H1 (cell line): Measurements from ENCODE around the gene PDGFD. TPM values are rescaled to one million over a fixed set of nuclear protein-coding genes. Genes with fewer than 3 reads are reported as not detected.

Experiments
- CTCF ChIA-PET: fragments of 300-600 bp; sonication (Branson Sonifier 250); formaldehyde crosslinking; loops from one replicate; lab custom pipeline; 2021; ENCODE audit not compliant: partially characterized antibody; lab: Charles Lee
- POLR2A ChIA-PET: fragments of 300-600 bp; sonication (Branson Sonifier 250); formaldehyde crosslinking; loops from one replicate; lab custom pipeline; 2021; ENCODE audit warnings: inconsistent platforms; ENCODE audit not compliant: partially characterized antibody; lab: Charles Lee
- DNase-seq, 2 experiments: peaks; one replicate each; pipeline versions ENCODE4 v3.0.0 to v3.0.0-alpha.2; 2010 to 2022; ENCODE audit warnings: low spot score in 2 of 2, low read depth in 1 of 2, mixed read lengths in 1 of 2
- FAIRE-seq: peaks from 2 replicates; lab custom pipeline; 2011; peaks lifted over from hg19 to GRCh38; lab: Jason Lieb, UNC
- H2AFZ ChIP-seq: 2 replicates; pipeline ENCODE4 v1.8.1; 2012; ENCODE audit warnings: low read length, inconsistent platforms
- H2AK5ac ChIP-seq: 2 replicates; pipeline ENCODE4 v1.6.1; 2013; ENCODE audit warnings: low read depth, low read length
- H2BK120ac ChIP-seq: replicated peaks from 2 replicates; pipeline ENCODE3; 2013; ENCODE audit warnings: low read depth, low read length, inconsistent platforms
- H2BK12ac ChIP-seq: 2 replicates; pipeline ENCODE4 v1.6.1; 2013; ENCODE audit warnings: low read depth, low read length
- H2BK15ac ChIP-seq: 2 replicates; pipeline ENCODE4 v1.6.1; 2013; ENCODE audit warnings: low read length
- H2BK20ac ChIP-seq: 2 replicates; pipeline ENCODE4 v1.6.1; 2013; ENCODE audit warnings: low read length
- H2BK5ac ChIP-seq: 2 replicates; pipeline ENCODE4 v1.6.1; 2013; ENCODE audit warnings: low read depth, low read length
- H3K14ac ChIP-seq: 2 replicates; pipeline ENCODE4 v1.6.1; 2013; ENCODE audit warnings: inconsistent platforms; ENCODE audit not compliant: insufficient read length
- H3K18ac ChIP-seq: 2 replicates; pipeline ENCODE4 v1.6.1; 2013; ENCODE audit warnings: low read length; ENCODE audit errors: extremely low read depth
- H3K23ac ChIP-seq: 2 replicates; pipeline ENCODE4 v1.6.1; 2013; ENCODE audit warnings: inconsistent platforms; ENCODE audit not compliant: insufficient read length
- H3K23me2 ChIP-seq: 2 replicates; pipeline ENCODE4 v1.6.1; 2013; ENCODE audit warnings: low read depth, low read length
- H3K27ac ChIP-seq: 2 replicates; pipeline ENCODE4 v1.6.1; 2011; ENCODE audit warnings: low read depth, low read length, inconsistent platforms
- H3K27me3 ChIP-seq, 4 experiments: replicated peaks in 1 of 4; 1 replicate in 1 of 4; 2 replicates in 3 of 4; pipeline versions ENCODE4 v1.6.1 to v1.8.1; 2011 to 2013; ENCODE audit warnings: low read length in 3 of 4, mild to moderate bottlenecking in 3 of 4, inconsistent platforms in 2 of 4, mixed read lengths in 2 of 4, moderate library complexity in 1 of 4; ENCODE audit not compliant: control insufficient read depth in 3 of 4, insufficient read depth in 3 of 4; ENCODE audit errors: extremely low read depth in 1 of 4
- H3K36me3 ChIP-seq, 4 experiments: 2 replicates each; pipeline versions ENCODE4 v1.6.1 to v1.8.1; 2011 to 2013; ENCODE audit warnings: mild to moderate bottlenecking in 4 of 4, low read length in 3 of 4, moderate library complexity in 2 of 4, control low read depth in 1 of 4, inconsistent platforms in 1 of 4; ENCODE audit not compliant: insufficient read depth in 4 of 4, control insufficient read depth in 2 of 4
- H3K4ac ChIP-seq: replicated peaks from 2 replicates; pipeline ENCODE3; 2013; ENCODE audit warnings: low read length, low read depth, mixed read lengths, inconsistent platforms; ENCODE audit not compliant: insufficient read length
- H3K4me1 ChIP-seq, 4 experiments: replicated peaks in 1 of 4; 1 replicate in 1 of 4; 2 replicates in 3 of 4; pipeline versions ENCODE4 v1.6.1 to v1.8.1; 2011 to 2013; ENCODE audit warnings: low read length in 3 of 4, inconsistent platforms in 2 of 4, mixed read lengths in 1 of 4; ENCODE audit not compliant: insufficient read depth in 4 of 4, control insufficient read depth in 3 of 4
- H3K4me2 ChIP-seq, 2 experiments: 2 replicates each; pipeline versions ENCODE4 v1.6.1 to v1.8.1; 2011 to 2013; ENCODE audit warnings: low read depth in 2 of 2, low read length in 2 of 2, control low read depth in 1 of 2, inconsistent platforms in 1 of 2, mild to moderate bottlenecking in 1 of 2; ENCODE audit not compliant: insufficient read depth in 1 of 2
- H3K4me3 ChIP-seq, 4 experiments: fragments of 200-600, 300-600 bp in 1 of 4; sonication (generic), shearing (Covaris generic), sonication (Bioruptor Twin) in 1 of 4; 2 replicates each; pipeline versions ENCODE4 v1.5.1 to v1.8.1; 2011 to 2016; ENCODE audit warnings: low read length in 4 of 4, low read depth in 3 of 4, control low read depth in 2 of 4, inconsistent platforms in 2 of 4, mild to moderate bottlenecking in 2 of 4, mixed read lengths in 1 of 4, moderate library complexity in 1 of 4; ENCODE audit not compliant: insufficient read depth in 2 of 4; ENCODE audit errors: extremely low read depth in 1 of 4
- H3K56ac ChIP-seq: replicated peaks from 2 replicates; pipeline ENCODE3; 2013; ENCODE audit warnings: low read depth, mild to moderate bottlenecking, mixed read lengths, low read length, inconsistent platforms; ENCODE audit not compliant: insufficient read length
- H3K79me1 ChIP-seq: 2 replicates; pipeline ENCODE4 v1.6.1; 2013; ENCODE audit warnings: low read depth, low read length, control low read depth
- H3K79me2 ChIP-seq, 2 experiments: 2 replicates each; pipeline versions ENCODE4 v1.6.1 to v1.8.1; 2012 to 2013; ENCODE audit warnings: low read length in 2 of 2, mild to moderate bottlenecking in 2 of 2, inconsistent platforms in 1 of 2; ENCODE audit not compliant: insufficient read depth in 2 of 2, control insufficient read depth in 1 of 2
- H3K9ac ChIP-seq, 4 experiments: replicated peaks in 1 of 4; 1 replicate in 1 of 4; 2 replicates in 3 of 4; pipeline versions ENCODE4 v1.6.1 to v1.8.1; 2011 to 2013; ENCODE audit warnings: low read depth in 3 of 4, low read length in 3 of 4, control low read depth in 2 of 4, mild to moderate bottlenecking in 2 of 4, moderate library complexity in 2 of 4, inconsistent platforms in 1 of 4; ENCODE audit errors: extremely low read depth in 1 of 4
- H3K9me3 ChIP-seq, 2 experiments: 2 replicates each; pipeline versions ENCODE4 v1.6.1 to v1.8.1; 2012 to 2013; ENCODE audit warnings: mild to moderate bottlenecking in 2 of 2, moderate library complexity in 2 of 2, control low read depth in 1 of 2, inconsistent platforms in 1 of 2, low read depth in 1 of 2, low read length in 1 of 2, mixed read lengths in 1 of 2; ENCODE audit not compliant: insufficient read depth in 2 of 2
- H4K20me1 ChIP-seq, 2 experiments: replicated peaks in 1 of 2; 2 replicates each; pipeline versions ENCODE3 to v1.8.1; 2011 to 2013; ENCODE audit warnings: inconsistent platforms in 2 of 2, low read length in 2 of 2, mild to moderate bottlenecking in 1 of 2; ENCODE audit not compliant: insufficient read depth in 2 of 2, control insufficient read depth in 1 of 2
- H4K5ac ChIP-seq: 2 replicates; pipeline ENCODE4 v1.6.1; 2013; ENCODE audit warnings: low read length, low read depth, mixed read lengths, inconsistent platforms; ENCODE audit not compliant: insufficient read length
- H4K8ac ChIP-seq: 2 replicates; pipeline ENCODE4 v1.8.0; 2013; ENCODE audit warnings: mild to moderate bottlenecking, moderate library complexity, low read length, inconsistent platforms; ENCODE audit not compliant: insufficient read depth; ENCODE audit errors: extremely low read depth
- H4K91ac ChIP-seq: replicated peaks from 2 replicates; pipeline ENCODE3; 2013; ENCODE audit warnings: low read length, mixed read lengths, inconsistent platforms; ENCODE audit not compliant: insufficient read length
- BACH1 ChIP-seq: IDR thresholded peaks from 2 replicates; pipeline ENCODE4 v1.6.1; 2012; ENCODE audit warnings: low read length, improper control_type of control experiment
- BCL11A ChIP-seq, 2 experiments: IDR thresholded peaks; one replicate each; pipeline ENCODE4 v1.6.1; 2011; ENCODE audit warnings: low read depth in 2 of 2, low read length in 2 of 2, mild to moderate bottlenecking in 2 of 2
- CEBPB ChIP-seq: IDR thresholded peaks from 2 replicates; pipeline ENCODE4 v1.6.1; 2012; ENCODE audit warnings: low read depth, low read length
- E2F6 ChIP-seq: IDR thresholded peaks from 2 replicates; pipeline ENCODE4 v1.6.1; 2012; ENCODE audit warnings: inconsistent platforms
- EP300 ChIP-seq, 2 experiments: IDR thresholded peaks; 1 replicate in 1 of 2; 2 replicates in 1 of 2; pipeline ENCODE4 v1.6.1; 2011 to 2012; ENCODE audit warnings: low read depth in 2 of 2, low read length in 2 of 2, mild to moderate bottlenecking in 2 of 2, borderline replicate concordance in 1 of 2, inconsistent platforms in 1 of 2, moderate library complexity in 1 of 2
- GTF2F1 ChIP-seq: IDR thresholded peaks from 2 replicates; pipeline ENCODE4 v1.6.1; 2012; ENCODE audit warnings: low read depth, low read length, improper control_type of control experiment, borderline replicate concordance
- MAFK ChIP-seq: IDR thresholded peaks from 2 replicates; pipeline ENCODE4 v1.6.1; 2012; ENCODE audit warnings: low read depth, mild to moderate bottlenecking, improper control_type of control experiment, low read length
- MAX ChIP-seq: IDR thresholded peaks from 2 replicates; pipeline ENCODE4 v1.6.1; 2012; ENCODE audit warnings: inconsistent platforms
- POLR2AphosphoS5 ChIP-seq: IDR thresholded peaks from 2 replicates; pipeline ENCODE4 v1.6.1; 2011; ENCODE audit warnings: low read depth, low read length
- SAP30 ChIP-seq: fragments of 300-600 bp; sonication (generic); IDR thresholded peaks from 2 replicates; pipeline ENCODE4 v1.7.1; 2012; ENCODE audit warnings: low read length, moderate library complexity, mild to moderate bottlenecking, inconsistent platforms; ENCODE audit not compliant: insufficient read depth, insufficient replicate concordance
- SIX5 ChIP-seq: IDR thresholded peaks from 2 replicates; pipeline ENCODE4 v1.6.1; 2011; ENCODE audit warnings: mild to moderate bottlenecking, low read depth, low read length
- SUZ12 ChIP-seq: fragments of 200-600 bp; sonication (generic); IDR thresholded peaks from 2 replicates; pipeline ENCODE4 v1.6.1; 2012; ENCODE audit warnings: mild to moderate bottlenecking, inconsistent platforms, low read length, moderate library complexity, mixed read lengths
- ZNF274 ChIP-seq: IDR thresholded peaks from 2 replicates; pipeline ENCODE4 v1.7.0; 2012; ENCODE audit warnings: low read length, borderline replicate concordance; ENCODE audit errors: extremely low read depth
- WGBS, 2 experiments: shearing (Covaris generic) in 1 of 2; methylation state at CpG; one replicate each; pipeline versions ENCODE4 v1.1.6 to v1.1.7; 2013 to 2015; ENCODE audit warnings: low lambda C conversion rate in 2 of 2, mixed read lengths in 2 of 2, inconsistent platforms in 1 of 2, low coverage in 1 of 2, missing lambda C conversion rate in 1 of 2; ENCODE audit not compliant: insufficient replicate concordance in 2 of 2, insufficient coverage in 1 of 2, insufficient read length in 1 of 2; ENCODE audit errors: extremely low coverage in 1 of 2, missing lambda C conversion rate in 1 of 2; 5-methylcytosine and 5-hydroxymethylcytosine counted together
- polyA plus RNA-seq, 7 experiments: library from polyadenylated mRNA; depleted of rRNA in 3 of 7; stranded (reverse) in 5 of 7; unstranded in 2 of 7; fragments of >200 nt in 5 of 7; fragments of 200-250 nt in 2 of 7; gene quantifications; 1 replicate in 5 of 7; 2 replicates in 1 of 7; 4 replicates in 1 of 7; pipeline versions ENCODE4 v1.2.1 to v1.2.3, GENCODE V29; 2011 to 2013; ENCODE audit warnings: missing spikeins in 2 of 7, mixed read lengths in 2 of 7
- total RNA-seq: library from RNA; stranded (reverse); fragmentation: NEBNext Ultra II Directional; extraction: Animal tissue kit (Norgen Biotek cat#: 25700); gene quantifications from 2 replicates; pipeline ENCODE4 v1.2.1, GENCODE V29; 2021

PDGFD gene
- total and polyA plus RNA-seq, 2 of the 8 experiments (the other 6 are each of a cell fraction or from before 2014, with no cell fraction given), result 1.1 to 3.9 TPM

GRCh38 chr11:104165014-104165413, 1.1 kb upstream of the PDGFD start:
- Histone ChIP-seq H3K23me2 (peaks cover 9% of the 10 kb centered on the region; the same call in 1 of the 2 replicates), H3K27ac (no peak overlapping the region), H2BK12ac (no peak overlapping the region), H2BK5ac (no peak overlapping the region), H4K8ac (no peak overlapping the region), H3K4me2 (peak overlapping the region; percentile 81 to 91), H3K23ac (no peak overlapping the region), H2BK20ac (no peak overlapping the region), H3K36me3 (no peaks in the 10 kb centered on the region), H3K79me2 (no peaks in the 10 kb centered on the region), H3K14ac (no peak overlapping the region), H2AFZ (peak overlapping the region; percentile 98), H2AK5ac (no peak overlapping the region), H3K18ac (no peak overlapping the region), H3K4me3 (peak overlapping the region in 1 of 4 experiments; percentile 81; a peak in 1 of 8 replicates), H4K5ac (no peak overlapping the region), H3K9me3 (no peaks in the 10 kb centered on the region), H3K56ac (no peak overlapping the region), H3K4ac (no peak overlapping the region), H3K9ac (no peak overlapping the region), H4K91ac (no peak overlapping the region), H4K20me1 (no peaks in the 10 kb centered on the region), H2BK120ac (no peak overlapping the region), H2BK15ac (peak overlapping the region; percentile 25; the same call in 1 of the 2 replicates), H3K79me1 (no peaks in the 10 kb centered on the region), H3K27me3 (no peaks in the 10 kb centered on the region; a peak in 1 of 7 replicates), H3K4me1 (peaks cover 0 to 8% (median 3%) of the 10 kb centered on the region in 4 experiments; a peak in 5 of 7 replicates)
- ChIA-PET POLR2A (no interaction called here), CTCF (interaction anchor here (1.0 to 3.1 kb wide), 7 partner anchors 12 to 483 kb away, joined by 3 to 22 read pairs (median 7); no protein-coding TSS in a partner anchor)
- DNase-seq (no peak), FAIRE-seq (no peak)
- 82% methylated on average over 7 of the region's 7 CpGs; no CpG with 5 or more reads in 1 of the 2 experiments for WGBS, 2 experiments
- TF ChIP-seq E2F6, result no peak
- TF ChIP-seq MAX, result no peak
- no peak for TF ChIP-seq SUZ12
- no peak for TF ChIP-seq BCL11A (IDR thresholded peaks at IDR 0.05; ENCODE audit: low read depth in 2 of 2, low read length in 2 of 2)
- TF ChIP-seq EP300 (IDR thresholded peaks at IDR 0.05; ENCODE audit: borderline replicate concordance in 1 of 2, low read depth in 2 of 2, low read length in 2 of 2), result no peak
- no peak for TF ChIP-seq POLR2AphosphoS5
- no peak for TF ChIP-seq SIX5
- TF ChIP-seq ZNF274, result no peak
- TF ChIP-seq BACH1, result no peak
- TF ChIP-seq SAP30, result no peak
- TF ChIP-seq MAFK, result no peak
- TF ChIP-seq GTF2F1, result no peak
- TF ChIP-seq CEBPB, result no peak
